ENCODE data around the gene LPAR3.

LPAR3 gene

GRCh38 chr1:84899969-84900368 is 7.0 kb upstream of the LPAR3 start:
- no peak for DNase-seq

GRCh38 chr1:84896279-84896678 is 3.3 kb upstream of the LPAR3 start:
- no peak for DNase-seq

- DNase-seq: no peak
These were observed 2.4 kb downstream of the LPAR3 start for GRCh38 chr1:84890566-84890965.

- no peak for DNase-seq
These were observed 3.6 kb downstream of the LPAR3 start for GRCh38 chr1:84889437-84889836.

- DNase-seq: peak; percentile 40
These were observed 4.3 kb downstream of the LPAR3 start for GRCh38 chr1:84888753-84889152.

GRCh38 chr1:84887261-84887934 is 5.6 kb downstream of the LPAR3 start:
- DNase-seq: no peak

GRCh38 chr1:84885469-84885868 is 7.5 kb downstream of the LPAR3 start:
- no peak for DNase-seq

- no peak for DNase-seq
These were observed 8.2 kb downstream of the LPAR3 start for GRCh38 chr1:84884671-84885389.

- no peak for DNase-seq
These were observed 9.7 kb downstream of the LPAR3 start for GRCh38 chr1:84883286-84883685.

GRCh38 chr1:84877592-84877991 is 15.4 kb downstream of the LPAR3 start:
- DNase-seq: no peak

GRCh38 chr1:84876353-84876752 is 16.7 kb downstream of the LPAR3 start:
- DNase-seq: peak; percentile 38

GRCh38 chr1:84873366-84873765 is 19.6 kb downstream of the LPAR3 start:
- DNase-seq: no peak

GRCh38 chr1:84872696-84873355 is 20.2 kb downstream of the LPAR3 start:
- DNase-seq: no peak

- DNase-seq: no peak
These were observed 21.8 kb downstream of the LPAR3 start for GRCh38 chr1:84871181-84871580.

GRCh38 chr1:84870591-84870990 is 22.4 kb downstream of the LPAR3 start:
- no peak for DNase-seq

- DNase-seq: no peak
These were observed 23.3 kb downstream of the LPAR3 start for GRCh38 chr1:84869720-84870119.

- DNase-seq: peak; percentile 85
These were observed 30.2 kb downstream of the LPAR3 start for GRCh38 chr1:84862810-84863251.

GRCh38 chr1:84861988-84862644 is 30.9 kb downstream of the LPAR3 start:
- no peak for DNase-seq

- DNase-seq: no peak
These were observed 31.5 kb downstream of the LPAR3 start for GRCh38 chr1:84861516-84861915.

GRCh38 chr1:84859866-84860265 is 33.1 kb downstream of the LPAR3 start:
- DNase-seq: no peak

GRCh38 chr1:84857906-84858305 is 35.1 kb downstream of the LPAR3 start:
- DNase-seq: no peak

GRCh38 chr1:84856726-84857270 is 36.2 kb downstream of the LPAR3 start:
- no peak for DNase-seq

All from NK-92 treated with Interleukin-12 subunit alpha and Interleukin-12 subunit beta, amount 100 ng/mL, for 24 hours (cell line).